K562 (cell line): Measurements from ENCODE around the gene CRADD. TPM values are rescaled to one million over a fixed set of nuclear protein-coding genes. Genes with fewer than 3 reads are reported as not detected.
A peak's percentile ranks its signal among the peaks of the same experiment; 100 is the strongest.

Experiments
- AFF1 ChIP-seq, 2 experiments: fragments of 450-650 bp; IDR thresholded peaks; 2 replicates each; pipeline ENCODE4 v1.6.1; 2018; ENCODE audit warnings: mild to moderate bottlenecking in 2 of 2, low read depth in 1 of 2; ENCODE audit not compliant: partially characterized antibody in 2 of 2
- ARID1B ChIP-seq: fragments of 450-650 bp; IDR thresholded peaks from 2 replicates; pipeline ENCODE4 v1.6.1; 2016; ENCODE audit warnings: antibody characterized with exemption, mild to moderate bottlenecking, inconsistent platforms
- GATA2 ChIP-seq: sonication (generic); formaldehyde crosslinking; IDR thresholded peaks from 2 replicates; pipeline ENCODE4 v1.4.0; 2020; ENCODE audit warnings: mild to moderate bottlenecking, missing genetic modification reagents
- GTF2B ChIP-seq: IDR thresholded peaks from 2 replicates; pipeline ENCODE4 v1.6.1; 2011; ENCODE audit not compliant: insufficient read length; ENCODE audit errors: extremely low read depth
- HEY1 ChIP-seq: fragments of 250-450 bp; sonication (Bioruptor Pico); IDR thresholded peaks from 2 replicates; pipeline ENCODE4 v1.5.0; 2020; ENCODE audit warnings: mild to moderate bottlenecking, moderate library complexity, borderline replicate concordance
- MAX ChIP-seq: sonication (generic); formaldehyde crosslinking; IDR thresholded peaks from 2 replicates; pipeline ENCODE4 v1.9.0; 2022; ENCODE audit warnings: mild to moderate bottlenecking, missing genetic modification reagents
- NFE2 ChIP-seq: IDR thresholded peaks from 2 replicates; pipeline ENCODE4 v1.6.1; 2014; ENCODE audit warnings: antibody characterized with exemption, low read depth
- RBM22 ChIP-seq: fragments of 200-400 bp; formaldehyde crosslinking; IDR thresholded peaks from 2 replicates; pipeline ENCODE4 v1.6.1; 2018; ENCODE audit warnings: low read length, low read depth; ENCODE audit not compliant: poor library complexity, severe bottlenecking
- SREBF1 ChIP-seq: fragments of 150-350 bp; IDR thresholded peaks from 2 replicates; pipeline ENCODE4 v1.6.1; 2014; ENCODE audit warnings: antibody characterized with exemption, low read depth, low read length, borderline replicate concordance
- TCF15 ChIP-seq: fragments of 250-450 bp; sonication (Bioruptor Pico); IDR thresholded peaks from 2 replicates; pipeline ENCODE4 v1.8.0; 2022; ENCODE audit warnings: moderate library complexity, mild to moderate bottlenecking, inconsistent platforms
- ZNF384 ChIP-seq: IDR thresholded peaks from 2 replicates; pipeline ENCODE4 v1.6.1; 2012; ENCODE audit warnings: low read depth, low read length, improper control_type of control experiment
- ZNF609 ChIP-seq: sonication (generic); formaldehyde crosslinking; IDR thresholded peaks from 2 replicates; pipeline ENCODE4 v1.8.1; 2023; ENCODE audit warnings: missing genetic modification reagents, mild to moderate bottlenecking, borderline replicate concordance
- polyA plus RNA-seq, 8 experiments: library from polyadenylated mRNA; depleted of rRNA in 4 of 8; stranded (reverse) in 5 of 8; unstranded in 3 of 8; fragments of >200 nt; fragmentation: Nextera tagmentation in 2 of 8; fragmentation: Illumina TruSeq in 1 of 8; extraction: Ambion mirVana in 2 of 8; extraction: Trizol in 1 of 8; gene quantifications; 2 replicates each; pipeline versions ENCODE4 v1.2.1 to v1.2.3, GENCODE V29; 2011 to 2014; ENCODE audit warnings: inconsistent platforms in 1 of 8, missing spikeins in 1 of 8
- total RNA-seq, 7 experiments: library from RNA; depleted of rRNA in 6 of 7; stranded (reverse); fragments of >200 nt in 6 of 7; fragmentation: Illumina TruSeq in 2 of 7; extraction: Trizol in 2 of 7; gene quantifications; 2 replicates each; pipeline versions ENCODE4 v1.2.1 to v1.2.3, GENCODE V29; 2011 to 2021; ENCODE audit warnings: low replicate concordance in 1 of 7
- TF ChIP-seq, protein P1 (sequence below): sonication (generic); formaldehyde crosslinking; IDR thresholded peaks from 2 replicates; pipeline ENCODE4 v1.8.0; 2022; ENCODE audit warnings: mild to moderate bottlenecking, missing genetic modification reagents, borderline replicate concordance

Gene CRADD
- total and polyA plus RNA-seq, 9 of the 15 experiments (the other 6 are each of a cell fraction or from before 2014, with no cell fraction given): 20.5 to 41.1 (median 25.9) TPM

GRCh38 chr12:93676408-93677194 is 574 bp upstream of the CRADD start (continued):
- TF ChIP-seq ZNF609 (CRISPR knock-in tag) (peak; percentile 76; the same call in 1 of the 2 replicates), TCF15 (CRISPR knock-in tag) (no peak), GTF2B (no peak), AFF1 (IDR thresholded peaks at IDR 0.05; ENCODE audit: low read depth in 1 of 2, partially characterized antibody in 2 of 2) (no peak), GATA2 (CRISPR knock-in tag) (0 out of 2 replicates have a peak, but pooled peaks have one; percentile 27), SREBF1 (no peak), RBM22 (no peak), MAX (CRISPR knock-in tag) (no peak), HEY1 (CRISPR knock-in tag) (0 out of 2 replicates have a peak, but pooled peaks have one; percentile 20), NFE2 (peak; percentile 9; the same call in 1 of the 2 replicates), ZNF384 (no peak), ARID1B (peak; percentile 20; the same call in 1 of the 2 replicates)
- TF ChIP-seq, protein P1, sequence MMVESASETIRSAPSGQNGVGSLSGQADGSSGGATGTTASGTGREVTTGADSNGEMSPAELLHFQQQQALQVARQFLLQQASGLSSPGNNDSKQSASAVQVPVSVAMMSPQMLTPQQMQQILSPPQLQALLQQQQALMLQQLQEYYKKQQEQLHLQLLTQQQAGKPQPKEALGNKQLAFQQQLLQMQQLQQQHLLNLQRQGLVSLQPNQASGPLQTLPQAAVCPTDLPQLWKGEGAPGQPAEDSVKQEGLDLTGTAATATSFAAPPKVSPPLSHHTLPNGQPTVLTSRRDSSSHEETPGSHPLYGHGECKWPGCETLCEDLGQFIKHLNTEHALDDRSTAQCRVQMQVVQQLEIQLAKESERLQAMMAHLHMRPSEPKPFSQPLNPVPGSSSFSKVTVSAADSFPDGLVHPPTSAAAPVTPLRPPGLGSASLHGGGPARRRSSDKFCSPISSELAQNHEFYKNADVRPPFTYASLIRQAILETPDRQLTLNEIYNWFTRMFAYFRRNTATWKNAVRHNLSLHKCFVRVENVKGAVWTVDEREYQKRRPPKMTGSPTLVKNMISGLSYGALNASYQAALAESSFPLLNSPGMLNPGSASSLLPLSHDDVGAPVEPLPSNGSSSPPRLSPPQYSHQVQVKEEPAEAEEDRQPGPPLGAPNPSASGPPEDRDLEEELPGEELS (CRISPR knock-in tag): 0 out of 2 replicates have a peak, but pooled peaks have one; percentile 27
